IPS-NIHi7 (cell line): Measurements from ENCODE around the gene SARDH.

Experiments
- DNase-seq: peaks from one replicate; pipeline ENCODE4 v3.0.0; 2012; ENCODE audit warnings: mixed read lengths; ENCODE audit errors: extremely low spot score

SARDH gene

DNA sequence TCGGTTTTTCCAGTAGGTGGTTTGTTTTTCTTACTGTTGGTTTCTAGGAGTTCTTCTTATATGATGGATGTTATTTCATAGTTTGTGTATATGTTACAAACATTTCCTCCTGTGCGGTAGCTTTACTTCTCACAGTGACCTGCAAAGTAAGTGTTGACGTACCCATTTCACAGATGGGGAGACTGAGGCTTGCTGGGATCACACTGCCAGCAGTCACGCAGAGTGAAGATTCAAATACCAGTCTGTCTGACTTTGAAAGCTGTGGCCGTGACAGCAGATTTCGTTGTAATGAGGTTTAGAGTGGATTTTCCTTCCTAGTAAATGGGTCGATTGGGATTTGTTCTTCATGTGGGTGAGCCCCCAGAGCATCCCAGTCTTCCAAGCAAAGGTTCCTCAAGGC lies 89.0 kb downstream of the SARDH start:
- no peak for DNase-seq

DNA sequence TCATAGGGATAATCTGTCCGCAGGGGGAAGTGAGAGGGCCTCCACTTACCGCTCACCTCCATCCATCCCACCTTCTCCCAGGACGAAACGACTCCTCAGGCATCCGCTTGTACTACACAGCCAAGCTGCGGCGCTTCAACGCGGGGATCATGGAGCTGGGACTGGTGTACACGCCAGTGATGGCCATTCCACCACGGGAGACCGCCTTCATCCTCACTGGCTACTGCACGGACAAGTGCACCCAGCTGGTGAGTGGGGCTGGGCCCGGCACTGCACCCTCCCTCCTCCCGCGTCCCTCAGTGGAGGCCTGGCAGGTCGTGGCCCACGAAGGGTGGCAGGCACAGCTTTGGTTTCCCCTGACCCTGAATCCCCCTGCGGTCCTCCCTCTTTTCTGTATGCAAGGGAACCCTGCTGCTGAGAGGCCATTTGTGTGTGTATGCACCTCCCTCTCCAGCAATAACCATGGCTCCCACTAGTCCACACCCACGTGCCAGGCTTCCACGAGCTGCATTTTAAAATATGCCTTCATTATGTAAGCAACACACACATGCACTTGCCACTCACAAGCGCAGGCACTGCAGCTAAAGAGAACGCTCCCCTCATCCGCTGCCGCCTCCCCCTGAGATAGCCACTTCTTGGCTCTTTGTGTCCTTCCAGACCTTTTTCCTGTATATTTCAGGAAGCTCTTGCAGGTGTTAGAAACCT lies 90.2 kb downstream of the SARDH start:
- DNase-seq = no peak

DNA sequence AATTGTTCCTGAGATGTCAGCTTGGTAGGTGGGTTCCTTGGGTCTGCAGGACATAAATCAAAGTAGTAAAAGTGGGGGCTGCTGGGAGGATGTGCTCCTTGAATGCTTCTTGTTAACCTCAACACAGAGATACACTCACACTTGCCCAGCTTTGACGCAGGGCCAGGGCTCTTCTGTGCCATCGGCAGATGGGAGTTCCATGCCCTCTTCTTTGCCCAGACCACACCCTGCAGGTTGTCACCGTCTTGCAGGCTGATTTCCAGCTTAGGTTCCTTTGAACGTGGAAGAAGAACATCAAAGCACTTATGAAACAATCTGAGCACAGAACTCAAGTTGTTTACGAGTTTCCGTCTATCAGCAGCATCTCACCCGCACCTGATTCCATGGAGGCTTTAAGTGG lies 91.0 kb downstream of the SARDH start:
- no peak for DNase-seq

DNA sequence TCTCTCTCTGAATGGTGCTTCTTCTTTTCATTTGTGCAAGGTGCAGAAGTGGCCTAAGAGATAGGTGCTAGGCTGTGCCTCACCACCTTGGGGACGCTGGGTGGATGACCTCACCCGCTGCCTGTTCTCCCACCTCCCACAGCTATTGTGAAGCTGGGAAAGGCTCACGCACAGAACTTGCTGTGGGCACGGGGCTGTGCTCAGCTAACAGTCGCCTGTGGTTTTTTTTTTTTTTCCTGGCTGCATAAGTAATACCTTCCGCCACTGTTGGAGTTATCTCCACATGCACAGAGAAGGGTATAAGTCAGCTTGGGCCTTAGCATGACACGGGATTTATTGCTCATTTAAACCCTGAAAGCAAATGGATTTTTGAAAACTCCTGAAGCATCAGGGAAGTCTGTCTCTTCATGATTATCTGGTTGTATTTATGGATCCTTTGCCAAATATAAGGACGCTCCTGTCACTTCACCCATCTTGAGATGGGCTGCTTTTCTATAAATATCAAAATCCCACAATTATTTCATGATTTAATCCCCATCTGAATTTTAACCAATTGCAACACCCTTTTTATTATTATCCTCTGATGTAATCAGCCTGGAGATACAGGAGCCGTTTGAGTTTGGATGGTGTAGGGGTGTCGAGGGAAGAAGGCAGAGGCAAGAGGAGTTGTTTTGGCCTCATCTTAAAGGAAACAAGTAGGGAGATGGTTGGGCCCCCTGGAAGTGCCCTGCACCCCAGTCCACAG lies 93.0 kb downstream of the SARDH start:
- no peak for DNase-seq

DNA sequence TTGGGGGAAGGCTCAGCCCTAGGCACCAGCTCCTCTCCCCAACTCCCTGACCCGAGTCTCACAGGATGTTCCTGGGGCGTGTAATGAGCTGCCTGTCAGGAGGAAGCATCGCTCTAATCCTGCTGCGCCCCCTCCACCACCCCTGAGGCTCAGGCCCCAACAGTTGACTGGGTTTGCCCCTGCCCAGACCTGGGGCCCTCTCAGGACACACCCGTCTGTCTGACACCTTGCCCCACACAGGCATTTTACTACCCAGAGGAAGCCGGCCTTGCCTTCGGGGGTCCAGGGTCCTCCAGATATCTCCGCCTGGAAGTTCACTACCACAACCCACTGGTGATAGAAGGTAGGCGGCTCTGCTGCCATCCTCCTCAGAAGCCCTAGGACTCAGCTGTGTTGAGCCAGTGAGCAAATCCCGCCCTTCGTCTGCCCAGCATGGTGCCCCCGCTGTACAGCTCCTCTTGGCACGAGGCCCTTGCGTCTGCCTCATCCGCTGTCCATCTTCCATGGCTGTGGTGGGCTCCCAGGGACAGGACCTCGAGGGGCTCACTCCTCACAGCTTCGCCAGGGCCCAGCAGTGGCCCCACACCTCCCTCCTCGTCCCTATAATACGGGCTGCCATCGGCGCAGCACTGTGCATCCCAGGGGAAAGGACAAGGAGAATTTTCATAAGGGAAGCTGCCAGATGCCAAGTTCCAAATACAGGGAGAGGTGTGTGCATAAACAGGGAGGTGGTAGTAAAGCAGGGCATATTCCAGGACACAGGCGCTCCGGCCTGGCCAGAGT lies 94.0 kb downstream of the SARDH start:
- no peak for DNase-seq

DNA sequence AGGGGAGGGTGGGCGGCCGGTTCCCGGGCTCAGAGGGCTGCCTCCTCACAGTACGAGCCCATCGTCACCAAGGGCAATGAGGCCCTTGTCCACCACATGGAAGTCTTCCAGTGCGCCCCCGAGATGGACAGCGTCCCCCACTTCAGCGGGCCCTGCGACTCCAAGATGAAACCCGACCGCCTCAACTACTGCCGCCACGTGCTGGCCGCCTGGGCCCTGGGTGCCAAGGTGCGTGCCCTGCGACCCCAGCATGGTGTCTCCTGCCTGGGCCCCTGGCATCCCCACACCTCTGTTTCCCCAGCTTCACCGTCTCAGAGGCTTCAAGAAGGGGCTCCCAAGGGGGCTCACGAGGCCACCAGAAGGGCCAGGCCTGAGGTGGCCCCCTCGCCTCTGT lies 94.8 kb downstream of the SARDH start:
- DNase-seq = no peak

DNA sequence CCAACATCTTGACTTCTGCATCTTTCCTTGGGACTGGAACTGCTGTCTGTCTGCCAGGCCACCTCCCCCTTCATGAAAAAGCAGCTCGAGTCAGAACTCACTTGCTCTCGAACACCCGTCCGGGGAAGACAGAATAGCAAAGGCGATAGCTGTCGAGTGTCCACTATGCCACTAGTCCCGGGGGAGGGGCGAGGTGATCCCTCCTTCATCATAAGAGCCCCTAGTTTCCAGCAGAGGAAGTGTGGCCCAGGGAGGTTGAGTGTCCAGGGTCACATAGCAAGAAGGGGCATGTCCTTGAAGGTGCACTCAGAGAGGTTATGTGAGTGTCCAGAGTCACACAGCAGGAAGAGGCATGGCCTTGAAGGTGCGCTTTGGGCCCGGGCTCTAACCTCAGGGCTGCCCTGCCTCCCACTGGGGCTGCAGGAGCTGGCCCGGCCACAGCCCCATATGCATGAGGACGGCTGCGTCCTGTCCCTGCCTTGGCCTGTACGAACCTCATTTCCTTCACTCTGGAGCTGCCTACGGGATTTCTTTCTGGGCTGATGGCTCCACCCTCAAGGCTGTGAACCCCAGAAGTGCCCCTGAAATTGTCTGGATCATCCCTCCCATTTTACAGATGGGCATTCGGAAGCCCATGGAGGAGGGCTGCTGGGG lies 95.3 kb downstream of the SARDH start:
- no peak for DNase-seq

DNA sequence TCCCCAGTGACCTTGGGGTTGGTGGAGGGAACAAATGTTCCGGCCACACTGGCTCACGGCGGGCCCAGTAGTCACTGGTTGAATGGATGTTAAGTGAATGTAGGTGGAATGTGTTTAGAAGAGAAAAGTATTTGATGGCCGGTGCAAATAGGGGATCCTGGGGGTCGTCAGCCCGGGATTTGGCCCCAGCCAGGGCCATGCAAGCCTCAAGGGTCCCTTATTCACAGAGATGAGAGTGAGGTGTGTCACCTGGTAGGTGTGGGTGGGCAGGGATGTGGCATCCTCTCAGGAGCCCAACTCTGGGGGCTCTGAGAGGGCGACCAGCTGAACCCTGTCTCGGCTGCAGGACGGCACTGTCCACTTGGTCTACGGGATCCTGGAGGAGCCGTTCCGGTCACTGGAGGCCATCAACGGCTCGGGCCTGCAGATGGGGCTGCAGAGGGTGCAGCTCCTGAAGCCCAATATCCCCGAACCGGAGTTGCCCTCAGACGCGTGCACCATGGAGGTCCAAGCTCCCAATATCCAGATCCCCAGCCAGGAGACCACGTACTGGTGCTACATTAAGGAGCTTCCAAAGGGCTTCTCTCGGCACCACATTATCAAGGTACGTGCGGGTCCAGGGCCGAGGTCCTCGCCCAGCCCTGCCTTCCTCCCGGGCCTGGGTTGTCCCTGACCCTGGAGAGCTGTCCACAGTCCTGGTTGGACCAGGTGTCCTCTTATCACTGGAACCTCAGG lies 96.1 kb downstream of the SARDH start:
- DNase-seq = no peak

DNA sequence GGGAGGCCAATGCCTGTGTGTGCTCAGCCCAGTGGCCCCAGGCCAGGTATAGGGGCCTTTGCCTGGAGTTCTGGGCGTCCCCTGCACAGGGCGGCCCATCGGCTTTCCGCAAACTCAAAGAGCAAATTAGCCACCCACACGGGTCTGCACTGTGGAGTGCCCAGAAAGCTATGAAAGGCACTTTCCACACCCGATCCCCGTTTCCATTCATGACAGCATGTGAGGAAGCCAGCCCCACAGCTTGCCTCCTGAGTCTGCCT lies 96.8 kb downstream of the SARDH start:
- DNase-seq = no peak

DNA sequence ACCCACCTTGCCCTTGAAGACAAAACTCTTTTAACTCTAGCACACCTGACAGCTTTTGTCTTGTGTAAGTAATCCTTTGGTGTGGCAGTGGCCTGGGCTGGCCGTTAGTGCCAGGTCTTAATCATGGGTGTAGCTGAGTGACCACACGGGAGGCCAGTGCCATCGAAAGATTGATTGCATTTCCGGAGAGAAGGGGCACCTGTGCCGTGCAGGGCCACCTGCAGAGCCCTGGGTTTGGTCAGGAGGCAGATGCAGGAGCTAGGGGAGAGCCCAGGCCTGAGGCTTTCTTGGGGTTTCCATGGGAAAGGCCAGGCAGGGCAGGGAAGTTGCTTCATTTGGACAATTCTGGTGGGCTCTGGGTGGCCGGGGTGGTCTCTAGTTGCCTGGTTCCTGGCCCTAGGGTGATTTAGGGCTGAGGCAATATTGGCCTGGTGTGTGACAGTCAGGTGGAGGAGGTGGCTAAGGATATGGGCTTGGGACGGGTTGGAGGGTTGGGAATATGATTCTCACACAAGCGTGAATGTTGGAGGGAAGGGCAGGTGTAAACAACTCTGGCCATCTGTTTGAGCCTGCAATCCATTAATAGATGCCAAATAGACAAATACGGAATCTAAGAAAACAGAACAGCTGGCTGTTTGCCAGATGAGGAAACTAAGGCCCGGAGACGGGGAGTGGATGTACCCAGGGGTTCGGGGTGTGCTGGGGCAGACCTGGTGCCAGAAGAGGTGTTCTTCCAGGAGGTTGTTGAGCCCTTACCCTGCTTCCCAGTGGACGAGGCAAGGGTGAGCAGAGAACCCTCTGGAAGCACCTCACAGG lies 97.4 kb downstream of the SARDH start:
- DNase-seq = no peak

DNA sequence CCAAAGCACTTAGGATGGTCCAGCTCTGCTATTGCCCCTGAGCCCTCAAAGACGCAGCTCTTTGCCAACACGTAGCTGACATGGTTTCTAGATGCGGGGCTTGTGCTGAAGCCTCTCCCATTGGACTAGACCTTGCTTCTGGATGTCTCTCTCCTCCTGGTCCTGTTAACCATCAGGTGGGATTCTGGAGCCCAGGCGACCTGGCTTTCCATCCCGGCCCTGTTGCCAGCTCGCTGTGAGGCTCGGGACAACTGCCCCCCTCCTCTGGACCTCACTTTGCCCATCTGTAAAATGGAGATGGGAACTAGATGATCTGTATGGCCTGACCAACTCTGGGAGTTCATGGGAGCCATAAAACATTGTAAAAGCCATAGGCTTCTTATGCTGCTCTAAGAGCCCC lies 98.0 kb downstream of the SARDH start:
- DNase-seq = no peak

DNA sequence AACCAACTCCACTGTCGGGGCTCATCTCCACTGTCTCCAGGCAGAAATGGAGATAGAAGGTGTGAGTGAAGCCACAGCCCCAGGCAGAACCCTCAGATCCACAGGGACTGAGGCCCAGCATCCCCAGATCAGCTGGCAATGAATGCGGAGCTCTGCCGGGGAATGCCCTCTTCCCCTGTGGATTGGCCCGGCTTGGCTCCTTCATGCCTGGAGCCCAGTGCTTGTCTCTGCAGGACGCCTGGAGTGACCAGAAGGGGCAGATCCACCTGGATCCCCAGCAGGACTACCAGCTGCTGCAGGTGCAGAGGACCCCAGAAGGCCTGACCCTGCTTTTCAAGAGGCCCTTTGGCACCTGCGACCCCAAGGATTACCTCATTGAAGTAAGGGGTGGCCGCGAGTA lies 98.5 kb downstream of the SARDH start:
- DNase-seq = no peak

DNA sequence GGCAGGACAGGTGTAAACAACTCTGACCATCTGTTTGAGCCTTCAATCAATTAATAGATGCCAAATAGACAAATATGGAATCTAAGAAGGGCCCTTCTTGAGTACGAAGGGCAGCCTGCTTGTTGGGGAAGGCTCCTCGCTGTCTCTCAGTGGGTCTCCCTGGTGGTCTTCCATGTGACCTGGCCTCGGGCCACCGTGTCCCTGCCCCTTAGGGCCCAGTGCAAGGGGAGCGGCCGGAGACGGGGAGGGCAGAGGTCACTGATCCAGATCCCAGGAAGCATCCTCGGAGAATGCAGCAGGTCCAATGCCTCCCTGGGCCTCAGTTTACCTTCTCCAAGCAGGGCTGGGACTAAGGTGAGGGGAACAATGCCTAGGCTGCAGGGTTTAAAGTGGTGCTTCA lies 99.4 kb downstream of the SARDH start:
- no peak for DNase-seq

DNA sequence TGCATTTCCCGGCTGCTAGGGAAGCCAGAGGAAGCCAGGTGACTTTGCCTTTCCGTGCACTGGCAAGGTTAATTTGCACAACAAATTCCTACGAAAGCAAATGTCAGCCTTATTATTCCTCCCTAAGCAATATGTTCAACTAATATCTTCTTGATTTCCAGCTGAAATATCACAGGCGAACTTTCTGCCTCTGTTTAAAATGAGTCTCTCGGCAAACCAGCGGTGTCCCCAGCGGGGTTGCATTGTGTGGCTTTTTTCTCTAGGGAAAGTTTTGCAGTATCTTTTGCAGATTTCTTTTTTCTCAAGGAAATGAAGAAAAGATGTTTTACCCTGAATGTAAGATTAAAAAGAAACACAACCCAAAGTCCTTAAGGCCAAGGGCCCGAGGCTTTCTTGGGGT lies 100.1 kb downstream of the SARDH start:
- DNase-seq = no peak

DNA sequence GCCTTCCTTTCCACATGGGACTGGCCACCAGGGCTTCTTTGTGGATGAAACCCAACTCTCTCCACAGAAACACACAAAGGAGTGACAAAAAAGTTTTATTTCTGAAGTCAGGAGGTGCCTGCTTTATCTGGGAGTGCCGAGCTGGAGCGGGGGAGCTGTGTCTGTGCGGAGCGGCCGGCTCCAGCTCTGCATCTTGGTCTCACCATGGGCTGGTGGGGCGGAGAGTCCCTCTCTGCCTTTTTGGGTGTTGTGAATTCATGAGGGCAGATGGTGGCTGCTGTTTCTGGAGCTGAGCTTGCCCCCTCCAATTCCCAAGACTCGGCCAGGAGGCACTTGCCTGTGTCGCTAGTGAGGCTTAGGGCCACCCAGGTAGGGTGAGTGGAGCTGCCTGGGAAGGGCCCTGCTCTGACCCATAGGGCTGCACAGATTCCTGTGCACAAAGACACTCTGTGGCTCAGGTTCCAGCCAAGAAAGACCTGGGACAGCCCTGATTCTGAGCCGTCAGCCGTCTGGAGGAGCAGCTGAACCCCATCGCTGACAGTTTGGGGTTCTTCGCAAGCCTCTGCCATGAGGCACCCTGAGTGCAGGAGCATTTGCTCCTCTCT lies 100.6 kb downstream of the SARDH start:
- peak; percentile 48 for DNase-seq

DNA sequence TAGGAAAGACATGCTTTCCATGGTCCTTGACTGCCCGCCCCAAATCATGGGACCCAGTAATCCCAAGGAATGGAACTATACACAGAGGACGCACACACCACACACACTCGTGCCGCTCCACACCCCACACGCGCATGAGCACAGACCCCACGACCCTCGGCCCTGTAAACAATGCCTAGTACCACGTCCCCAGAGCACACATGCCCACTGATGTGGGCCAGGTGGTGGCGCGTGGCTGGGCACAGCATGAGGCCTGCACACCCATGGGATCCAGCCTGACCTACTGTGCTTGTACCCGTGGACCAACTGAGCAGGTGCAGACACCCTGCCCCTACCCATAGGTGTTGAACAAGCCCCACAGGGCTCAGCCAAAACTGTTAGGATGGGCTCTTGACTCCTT lies 101.2 kb downstream of the SARDH start:
- no peak for DNase-seq

DNA sequence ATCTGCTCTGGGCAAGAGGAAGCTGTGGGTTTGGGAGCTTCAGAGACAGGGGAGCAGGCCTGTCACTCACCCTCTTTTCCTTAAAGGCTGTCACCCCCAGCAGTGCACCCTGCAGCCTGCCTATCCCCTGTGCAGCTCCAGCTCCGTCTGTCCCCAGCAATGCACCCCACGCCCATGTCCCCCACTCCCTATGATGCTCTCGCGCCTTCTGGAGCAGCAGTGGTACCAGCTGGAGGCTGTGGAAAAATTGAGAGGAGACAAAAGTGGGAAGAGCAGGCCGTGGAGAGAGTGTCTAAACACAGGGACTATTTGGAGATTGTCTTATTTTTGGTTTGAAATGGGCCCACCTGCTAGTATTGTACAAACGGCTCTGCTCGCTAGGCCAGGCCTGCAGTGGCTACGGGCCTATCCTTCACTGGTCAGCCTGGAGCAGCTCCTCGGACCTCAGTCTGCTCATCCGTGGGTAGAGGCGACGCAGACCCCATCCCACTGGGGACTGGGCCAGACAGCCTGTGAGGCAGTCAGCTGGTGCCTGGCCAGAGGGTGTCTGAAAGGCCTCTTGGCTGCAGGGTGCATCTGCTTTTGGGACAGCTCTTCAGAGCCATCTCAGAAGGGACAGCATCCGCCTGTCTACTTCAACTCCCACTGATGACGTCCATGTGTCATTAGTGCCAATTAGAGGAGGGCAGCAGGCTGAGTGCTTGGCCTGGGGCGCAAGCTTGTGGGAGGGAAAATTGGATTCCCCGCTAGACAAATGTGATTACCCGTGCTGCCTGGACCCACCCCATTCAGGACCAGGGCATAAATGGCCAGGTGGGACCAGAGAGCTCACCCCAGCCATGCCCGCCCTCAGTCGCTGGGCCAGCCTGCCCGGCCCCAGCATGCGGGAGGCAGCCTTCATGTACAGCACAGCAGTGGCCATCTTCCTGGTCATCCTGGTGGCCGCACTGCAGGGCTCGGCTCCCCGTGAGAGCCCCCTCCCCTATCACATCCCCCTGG lies 102.3 kb downstream of the SARDH start, which contains the start of gene DBH:
Gene DBH, plus strand, starts transcription at position 831 of the 999 bp plus-strand sequence. Its CDS starts 9 bp downstream, at position 840.
- DNase-seq = no peak

DNA sequence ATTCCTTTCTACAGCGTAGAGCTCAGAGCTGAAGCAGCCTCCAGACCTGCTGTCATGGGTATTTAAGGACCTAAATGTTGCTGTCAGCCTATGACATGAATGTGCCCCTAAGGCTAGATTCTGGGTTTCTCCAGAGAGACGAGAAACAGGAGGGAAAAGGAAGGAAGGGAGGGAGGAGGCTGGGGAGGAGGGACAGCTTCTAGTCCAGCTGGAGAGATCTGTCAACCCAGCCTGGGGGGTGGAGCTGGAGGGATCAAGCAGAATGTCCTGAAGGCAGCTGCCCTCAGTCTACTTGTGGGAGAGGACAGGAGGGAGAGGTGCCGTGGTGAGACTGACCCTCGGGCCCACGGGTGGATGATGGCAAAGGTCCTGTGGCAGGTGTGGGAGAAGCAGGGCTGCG lies 103.1 kb downstream of the SARDH start:
- no peak for DNase-seq

DNA sequence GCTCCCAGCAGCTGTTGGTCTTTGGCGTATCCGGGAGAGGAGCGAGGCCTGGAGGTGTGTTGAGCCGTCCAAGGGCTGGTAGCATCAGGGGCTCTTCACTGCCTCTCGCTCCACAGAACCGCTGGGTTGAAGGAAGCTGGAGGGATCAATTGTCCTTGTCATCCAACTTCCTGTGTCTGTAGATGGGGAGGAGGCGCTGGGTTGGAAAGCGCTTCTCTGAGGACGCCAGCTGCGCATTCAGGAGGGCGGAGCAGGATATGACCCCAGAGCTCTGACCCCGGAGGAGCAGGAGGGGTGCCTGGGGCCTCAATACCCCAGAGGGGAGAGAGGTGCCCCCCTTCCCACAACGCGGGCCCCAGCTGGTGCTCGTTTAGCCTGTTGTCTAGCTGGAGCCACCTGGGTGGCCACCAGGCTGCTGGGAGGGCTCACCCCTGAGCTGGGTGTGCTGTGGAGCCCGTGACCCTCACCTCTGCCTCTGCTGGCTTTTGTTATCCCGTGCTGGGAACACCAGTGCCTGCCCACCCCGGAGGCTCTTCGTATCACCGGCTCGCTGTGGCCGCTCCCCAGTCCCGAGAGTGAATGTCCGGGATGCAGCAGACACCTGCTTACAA lies 104.0 kb downstream of the SARDH start:
- no peak for DNase-seq
